Osteocyte (in vitro differentiated cells): ENCODE results near the gene ARV1. TPM values are rescaled to one million over a fixed set of nuclear protein-coding genes. Genes with fewer than 3 reads are reported as not detected.

Experiments used
- DNase-seq: peaks from one replicate; pipeline ENCODE4 v3.0.0; 2021; ENCODE audit warnings: mixed read lengths; ENCODE audit not compliant: unreplicated experiment; ENCODE audit errors: extremely low spot score
- H3K27ac Mint-ChIP-seq: one replicate; pipeline ENCODE4 v1.8.0; 2021; ENCODE audit warnings: mild to moderate bottlenecking, mixed read lengths; ENCODE audit not compliant: unreplicated experiment
- H3K27me3 Mint-ChIP-seq: one replicate; pipeline ENCODE4 v1.8.0; 2021; ENCODE audit warnings: mixed read lengths; ENCODE audit not compliant: unreplicated experiment
- H3K36me3 Mint-ChIP-seq: one replicate; pipeline ENCODE4 v1.8.0; 2021; ENCODE audit warnings: mixed read lengths; ENCODE audit not compliant: unreplicated experiment
- H3K4me1 Mint-ChIP-seq: one replicate; pipeline ENCODE4 v1.8.0; 2021; ENCODE audit warnings: mixed read lengths; ENCODE audit not compliant: unreplicated experiment
- H3K4me3 Mint-ChIP-seq: one replicate; pipeline ENCODE4 v1.8.0; 2021; ENCODE audit warnings: mild to moderate bottlenecking, moderate library complexity, mixed read lengths; ENCODE audit not compliant: unreplicated experiment
- H3K9me3 Mint-ChIP-seq: one replicate; pipeline ENCODE4 v1.8.0; 2021; ENCODE audit warnings: mixed read lengths; ENCODE audit not compliant: unreplicated experiment
- CTCF ChIP-seq: fragments of 200-600 bp; sonication (generic); IDR thresholded peaks from 2 replicates; pipeline ENCODE4 v1.5.0; 2021; ENCODE audit warnings: antibody characterized with exemption, mild to moderate bottlenecking, moderate library complexity
- total RNA-seq: library from RNA; stranded (reverse); gene quantifications from 2 replicates; pipeline ENCODE4 v1.2.1, GENCODE V29; 2021

ARV1 gene
- total RNA-seq, 1 donor from 2014 or later = 16.2 TPM

- peaks cover 10% of the 10 kb centered on the region for H3K36me3 Mint-ChIP-seq
- no peaks in the 10 kb centered on the region for H3K27me3 Mint-ChIP-seq
- no peaks in the 10 kb centered on the region for H3K9me3 Mint-ChIP-seq
- peak overlapping the region; percentile 11 for H3K27ac Mint-ChIP-seq
- peaks cover 3% of the 10 kb centered on the region for H3K4me1 Mint-ChIP-seq
- no peak for TF ChIP-seq CTCF
- H3K4me3 Mint-ChIP-seq = no peak overlapping the region
- no peak for DNase-seq
These were observed 8.1 kb downstream of the ARV1 start for GRCh38 chr1:230986976-230987375.

- H3K27ac Mint-ChIP-seq = no peak overlapping the region
- peaks cover 3% of the 10 kb centered on the region for H3K4me1 Mint-ChIP-seq
- TF ChIP-seq CTCF = no peak
- no peak for DNase-seq
- peaks cover 14% of the 10 kb centered on the region for H3K36me3 Mint-ChIP-seq
- no peaks in the 10 kb centered on the region for H3K9me3 Mint-ChIP-seq
- H3K4me3 Mint-ChIP-seq = no peak overlapping the region
- no peaks in the 10 kb centered on the region for H3K27me3 Mint-ChIP-seq
These were observed 8.6 kb downstream of the ARV1 start for GRCh38 chr1:230987448-230987847.

- H3K9me3 Mint-ChIP-seq = no peaks in the 10 kb centered on the region
- peaks cover 19% of the 10 kb centered on the region for H3K36me3 Mint-ChIP-seq
- H3K4me3 Mint-ChIP-seq = no peak overlapping the region
- TF ChIP-seq CTCF = no peak
- no peak overlapping the region for H3K27ac Mint-ChIP-seq
- no peaks in the 10 kb centered on the region for H3K27me3 Mint-ChIP-seq
- H3K4me1 Mint-ChIP-seq = peaks cover 3% of the 10 kb centered on the region
- no peak for DNase-seq
These were observed 13.3 kb downstream of the ARV1 start for GRCh38 chr1:230992100-230992774.

GRCh38 chr1:230994860-230995259 is 16.0 kb downstream of the ARV1 start:
- Mint-ChIP-seq H3K9me3 (no peaks in the 10 kb centered on the region), H3K4me1 (peaks cover 3% of the 10 kb centered on the region), H3K27ac (no peak overlapping the region), H3K27me3 (no peaks in the 10 kb centered on the region), H3K36me3 (peaks cover 19% of the 10 kb centered on the region), H3K4me3 (no peak overlapping the region)
- no peak for DNase-seq
- TF ChIP-seq CTCF = no peak

- no peak for DNase-seq
- Mint-ChIP-seq H3K4me3 (no peak overlapping the region), H3K27me3 (no peaks in the 10 kb centered on the region), H3K36me3 (peaks cover 25% of the 10 kb centered on the region), H3K4me1 (no peaks in the 10 kb centered on the region), H3K27ac (no peak overlapping the region), H3K9me3 (peaks cover 20% of the 10 kb centered on the region)
- TF ChIP-seq CTCF = no peak
These were observed 21.3 kb downstream of the ARV1 start for GRCh38 chr1:231000201-231000600.
